Measurements from ENCODE around the gene ATP6V0B. TPM values are rescaled to one million over a fixed set of nuclear protein-coding genes. Genes with fewer than 3 reads are reported as not detected.

The ATP6V0B gene
- total and polyA plus RNA-seq, 3 experiments from 2014 or later: 184 to 205 (median 190) TPM

DNA sequence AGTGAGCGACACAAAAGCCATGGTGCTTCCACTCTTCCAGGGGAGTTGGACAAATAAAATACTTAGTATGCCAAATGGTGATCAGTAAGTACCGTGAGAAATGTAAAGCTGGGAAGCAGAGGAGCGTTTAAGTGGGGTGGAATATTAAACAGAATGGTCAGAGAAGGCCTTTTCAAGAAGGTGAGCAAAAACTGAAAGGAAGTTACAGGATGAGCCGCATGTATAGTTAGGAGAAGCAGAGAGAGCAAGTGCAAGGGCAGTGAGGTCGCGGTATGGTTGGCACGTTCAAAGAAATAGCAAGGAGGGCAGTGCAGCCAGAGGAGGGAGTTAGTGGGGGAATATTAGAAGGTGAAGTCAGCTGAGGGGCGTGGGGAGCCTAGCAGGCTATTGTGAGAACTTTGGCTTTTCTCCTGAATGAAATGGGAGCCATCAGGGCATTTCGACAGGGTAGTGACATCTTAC is 748 bp upstream of the ATP6V0B start:
- no peak for DNase-seq
- H3K9me3 ChIP-seq (ENCODE audit: low read length): no peaks in the 10 kb centered on the region
- CTCF ChIA-PET: interaction anchor here (1.8 to 2.5 kb wide), 2 partner anchors 27 to 31 kb away, joined by 5 to 12 read pairs; partner anchors contain the start of gene IPO13
- H3K36me3 ChIP-seq (ENCODE audit: insufficient read depth, low read length): peaks cover 21% of the 10 kb centered on the region
- no peaks in the 10 kb centered on the region for H3K27me3 ChIP-seq (ENCODE audit: insufficient read depth, low read length, poor library complexity, severe bottlenecking)
- Mint-ChIP-seq H3K27ac (peak overlapping the region; percentile 83 to 99 (median 93)), H3K36me3 (peaks cover 3 to 54% (median 9%) of the 10 kb centered on the region in 3 donors), H3K27me3 (peaks cover 0 to 6% of the 10 kb centered on the region in 2 donors), H3K4me1 (peaks cover 62 to 73% (median 70%) of the 10 kb centered on the region in 3 donors), H3K9me3 (no peaks in the 10 kb centered on the region), H3K4me3 (peak overlapping the region; percentile 86 to 98 (median 94))
- peaks cover 51% of the 10 kb centered on the region for H3K4me1 ChIP-seq (ENCODE audit: insufficient read depth, low read length)
- peak overlapping the region; percentile 85 for H3K4me3 ChIP-seq (ENCODE audit: low read length)
- POLR2A ChIA-PET: interaction anchor here (0.8 kb wide), 1 partner anchor 27 kb away, joined by 3 read pairs; the partner anchor contains the start of gene IPO13
- H3K27ac ChIP-seq (ENCODE audit: low read depth, low read length): peak overlapping the region; percentile 79

GRCh38 chr1:43975249-43975961 is 645 bp downstream of the ATP6V0B start:
- H3K9me3 ChIP-seq (ENCODE audit: low read length): no peaks in the 10 kb centered on the region
- ChIA-PET CTCF (interaction anchor here (0.8 to 2.5 kb wide), 3 partner anchors 29 to 61 kb away, joined by 3 to 12 read pairs (median 5); partner anchors contain the start of gene IPO13), POLR2A (interaction anchor here (0.6 to 1.6 kb wide), 5 partner anchors 14 to 467 kb away, joined by 4 to 10 read pairs (median 7); partner anchors contain the start of genes IPO13 and KDM4A)
- peaks cover 53 to 66% (median 64%) of the 10 kb centered on the region in 3 donors for H3K4me1 Mint-ChIP-seq
- H3K4me3 Mint-ChIP-seq: peak overlapping the region; percentile 86 to 98 (median 94)
- H3K36me3 ChIP-seq (ENCODE audit: insufficient read depth, low read length): peaks cover 21% of the 10 kb centered on the region
- peak overlapping the region; percentile 82 to 96 (median 90) for H3K27ac Mint-ChIP-seq
- DNase-seq: peak in 3 of 5 donors; percentile 30 to 66 (median 34)
- peaks cover 51% of the 10 kb centered on the region for H3K4me1 ChIP-seq (ENCODE audit: insufficient read depth, low read length)
- peak overlapping the region; percentile 79 for H3K27ac ChIP-seq (ENCODE audit: low read depth, low read length)
- no peaks in the 10 kb centered on the region for H3K27me3 ChIP-seq (ENCODE audit: insufficient read depth, low read length, poor library complexity, severe bottlenecking)
- H3K9me3 Mint-ChIP-seq: no peaks in the 10 kb centered on the region
- peak overlapping the region; percentile 85 for H3K4me3 ChIP-seq (ENCODE audit: low read length)
- peaks cover 3 to 52% (median 9%) of the 10 kb centered on the region in 3 donors for H3K36me3 Mint-ChIP-seq
- H3K27me3 Mint-ChIP-seq: peaks cover 0 to 10% of the 10 kb centered on the region in 2 donors

- Histone ChIP-seq H3K9me3 (ENCODE audit: low read length) (no peaks in the 10 kb centered on the region), H3K4me3 (ENCODE audit: low read length) (peak overlapping the region; percentile 85), H3K27ac (ENCODE audit: low read depth, low read length) (peak overlapping the region; percentile 79), H3K4me1 (ENCODE audit: insufficient read depth, low read length) (peaks cover 44% of the 10 kb centered on the region), H3K27me3 (ENCODE audit: insufficient read depth, low read length, poor library complexity, severe bottlenecking) (no peaks in the 10 kb centered on the region), H3K36me3 (ENCODE audit: insufficient read depth, low read length) (peaks cover 21% of the 10 kb centered on the region)
- Mint-ChIP-seq H3K4me1 (peaks cover 51 to 64% (median 63%) of the 10 kb centered on the region in 3 donors), H3K27ac (peak overlapping the region; percentile 68 to 96 (median 90)), H3K9me3 (no peaks in the 10 kb centered on the region), H3K27me3 (peaks cover 0 to 10% of the 10 kb centered on the region in 2 donors), H3K36me3 (peaks cover 3 to 52% (median 9%) of the 10 kb centered on the region in 3 donors), H3K4me3 (peak overlapping the region; percentile 86 to 98 (median 94))
- ChIA-PET CTCF (interaction anchor here (2.5 kb wide), 1 partner anchor 29 kb away, joined by 12 read pairs; the partner anchor contains the start of gene IPO13), POLR2A (interaction anchor here (1.0 to 1.6 kb wide), 2 partner anchors 13 to 30 kb away, joined by 9 to 10 read pairs; partner anchors contain the start of gene IPO13)
- no peak for DNase-seq
Measured at GRCh38 chr1:43976045-43976444, 1.3 kb downstream of the ATP6V0B start.

DNA sequence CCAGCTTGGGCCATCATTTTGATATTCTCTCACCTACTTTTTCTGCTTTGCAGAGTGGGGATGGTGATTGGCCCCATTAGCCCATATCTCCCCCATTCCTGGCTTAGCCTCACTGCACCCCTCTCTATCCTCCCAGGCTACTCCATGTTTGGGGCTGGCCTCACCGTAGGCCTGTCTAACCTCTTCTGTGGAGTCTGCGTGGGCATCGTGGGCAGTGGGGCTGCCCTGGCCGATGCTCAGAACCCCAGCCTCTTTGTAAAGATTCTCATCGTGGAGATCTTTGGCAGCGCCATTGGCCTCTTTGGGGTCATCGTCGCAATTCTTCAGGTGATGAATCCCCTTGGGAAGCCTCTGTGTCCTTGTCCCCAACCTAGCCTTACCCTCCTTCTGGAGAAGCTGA is 2.1 kb downstream of the ATP6V0B start:
- DNase-seq: no peak
- Histone ChIP-seq H3K4me1 (ENCODE audit: insufficient read depth, low read length) (peaks cover 44% of the 10 kb centered on the region), H3K27ac (ENCODE audit: low read depth, low read length) (no peak overlapping the region), H3K36me3 (ENCODE audit: insufficient read depth, low read length) (peaks cover 21% of the 10 kb centered on the region), H3K4me3 (ENCODE audit: low read length) (no peak overlapping the region), H3K9me3 (ENCODE audit: low read length) (no peaks in the 10 kb centered on the region), H3K27me3 (ENCODE audit: insufficient read depth, low read length, poor library complexity, severe bottlenecking) (no peaks in the 10 kb centered on the region)
- Mint-ChIP-seq H3K27ac (peak overlapping the region in 5 of 8 donors; percentile 16 to 91 (median 57)), H3K4me1 (peaks cover 49 to 63% (median 62%) of the 10 kb centered on the region in 3 donors), H3K27me3 (peaks cover 0 to 10% of the 10 kb centered on the region in 2 donors), H3K36me3 (peaks cover 3 to 52% (median 9%) of the 10 kb centered on the region in 3 donors), H3K4me3 (peak overlapping the region in 6 of 7 donors; percentile 86 to 98 (median 92)), H3K9me3 (no peaks in the 10 kb centered on the region)
- POLR2A ChIA-PET: interaction anchor here (1.7 kb wide), 1 partner anchor 14 kb away, joined by 4 read pairs; the partner anchor contains the start of gene CCDC24
- CTCF ChIA-PET: interaction anchor here (2.5 kb wide), 1 partner anchor 30 kb away, joined by 12 read pairs; the partner anchor contains the start of gene IPO13

DNA sequence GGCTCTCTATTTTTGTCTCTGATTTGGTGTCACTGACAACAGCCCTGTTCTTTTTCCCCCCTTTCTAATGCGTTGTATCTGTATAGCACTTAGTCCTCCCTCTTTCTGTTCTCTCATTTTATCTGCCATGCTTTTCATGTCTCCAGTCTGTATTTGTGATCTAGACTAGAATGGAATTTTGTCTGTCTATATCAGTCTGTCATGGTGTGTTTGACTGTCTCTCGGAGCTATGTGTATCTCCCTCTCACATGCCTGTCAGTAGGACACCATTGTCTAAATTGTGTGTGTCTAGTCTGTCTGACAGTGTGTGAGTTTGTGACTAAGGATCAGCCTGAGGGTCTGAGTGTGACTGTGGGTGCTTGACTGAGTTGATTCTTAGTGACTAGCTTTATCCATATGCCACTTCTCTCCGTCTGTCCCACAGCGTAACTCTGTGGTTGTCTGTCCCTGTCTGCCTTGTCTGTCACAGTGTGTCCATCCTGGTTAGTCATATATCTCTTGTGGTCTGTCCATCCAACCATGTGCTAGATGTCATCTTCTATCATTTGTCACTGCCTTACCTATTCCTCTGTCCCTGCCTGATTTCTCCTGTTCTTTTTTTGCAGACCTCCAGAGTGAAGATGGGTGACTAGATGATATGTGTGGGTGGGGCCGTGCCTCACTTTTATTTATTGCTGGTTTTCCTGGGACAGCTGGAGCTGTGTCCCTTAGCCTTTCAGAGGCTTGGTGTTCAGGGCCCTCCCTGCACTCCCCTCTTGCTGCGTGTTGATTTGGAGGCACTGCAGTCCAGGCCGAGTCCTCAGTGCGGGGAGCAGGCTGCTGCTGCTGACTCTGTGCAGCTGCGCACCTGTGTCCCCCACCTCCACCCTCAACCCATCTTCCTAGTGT is 2.9 kb downstream of the ATP6V0B start:
- Histone ChIP-seq H3K4me1 (ENCODE audit: insufficient read depth, low read length) (peaks cover 44% of the 10 kb centered on the region), H3K36me3 (ENCODE audit: insufficient read depth, low read length) (peaks cover 18% of the 10 kb centered on the region), H3K4me3 (ENCODE audit: low read length) (no peak overlapping the region), H3K27me3 (ENCODE audit: insufficient read depth, low read length, poor library complexity, severe bottlenecking) (no peaks in the 10 kb centered on the region), H3K27ac (ENCODE audit: low read depth, low read length) (no peak overlapping the region), H3K9me3 (ENCODE audit: low read length) (no peaks in the 10 kb centered on the region)
- Mint-ChIP-seq H3K4me1 (peaks cover 49 to 63% (median 62%) of the 10 kb centered on the region in 3 donors), H3K27me3 (peaks cover 0 to 10% of the 10 kb centered on the region in 2 donors), H3K36me3 (peaks cover 3 to 45% (median 9%) of the 10 kb centered on the region in 3 donors), H3K9me3 (no peaks in the 10 kb centered on the region), H3K27ac (peak overlapping the region in 5 of 8 donors; percentile 4 to 91 (median 75)), H3K4me3 (peak overlapping the region; percentile 77 to 98 (median 87))
- CTCF ChIA-PET: interaction anchor here (0.9 kb wide), 1 partner anchor 11 kb away, joined by 3 read pairs; no protein-coding TSS in a partner anchor
- no peak for DNase-seq
- POLR2A ChIA-PET: interaction anchor here (1.7 kb wide), 1 partner anchor 13 kb away, joined by 4 read pairs; the partner anchor contains the start of gene CCDC24

- Histone ChIP-seq H3K27ac (ENCODE audit: low read depth, low read length) (no peak overlapping the region), H3K4me1 (ENCODE audit: insufficient read depth, low read length) (peaks cover 44% of the 10 kb centered on the region), H3K27me3 (ENCODE audit: insufficient read depth, low read length, poor library complexity, severe bottlenecking) (no peaks in the 10 kb centered on the region), H3K36me3 (ENCODE audit: insufficient read depth, low read length) (peaks cover 18% of the 10 kb centered on the region), H3K4me3 (ENCODE audit: low read length) (no peak overlapping the region), H3K9me3 (ENCODE audit: low read length) (no peaks in the 10 kb centered on the region)
- ChIA-PET CTCF (interaction anchor here (0.9 kb wide), 1 partner anchor 10 kb away, joined by 3 read pairs; no protein-coding TSS in a partner anchor), POLR2A (interaction anchor here (1.7 kb wide), 1 partner anchor 13 kb away, joined by 4 read pairs; the partner anchor contains the start of gene CCDC24)
- H3K4me1 Mint-ChIP-seq: peaks cover 49 to 62% (median 59%) of the 10 kb centered on the region in 3 donors
- peak overlapping the region in 4 of 8 donors; percentile 35 to 91 (median 75) for H3K27ac Mint-ChIP-seq
- H3K9me3 Mint-ChIP-seq: no peaks in the 10 kb centered on the region
- peaks cover 0 to 10% of the 10 kb centered on the region in 2 donors for H3K27me3 Mint-ChIP-seq
- no peak for DNase-seq
- H3K36me3 Mint-ChIP-seq: peaks cover 3 to 41% (median 9%) of the 10 kb centered on the region in 3 donors
- peak overlapping the region; percentile 16 to 98 (median 86) for H3K4me3 Mint-ChIP-seq
Measured at GRCh38 chr1:43978264-43978550, 3.4 kb downstream of the ATP6V0B start.
